Cerebellar cortex (tissue), 1 donor: ENCODE results near the gene KMT2A.
"Not testable (repeated sequence)": the region's sequence is repeated elsewhere in the genome, so short reads cannot be mapped to it uniquely, and the experiment has no call there.

Experiments
- DNase-seq: peaks from one replicate; pipeline ENCODE4 v3.0.0-alpha.2; 2015; ENCODE audit warnings: low spot score

Gene KMT2A

DNA sequence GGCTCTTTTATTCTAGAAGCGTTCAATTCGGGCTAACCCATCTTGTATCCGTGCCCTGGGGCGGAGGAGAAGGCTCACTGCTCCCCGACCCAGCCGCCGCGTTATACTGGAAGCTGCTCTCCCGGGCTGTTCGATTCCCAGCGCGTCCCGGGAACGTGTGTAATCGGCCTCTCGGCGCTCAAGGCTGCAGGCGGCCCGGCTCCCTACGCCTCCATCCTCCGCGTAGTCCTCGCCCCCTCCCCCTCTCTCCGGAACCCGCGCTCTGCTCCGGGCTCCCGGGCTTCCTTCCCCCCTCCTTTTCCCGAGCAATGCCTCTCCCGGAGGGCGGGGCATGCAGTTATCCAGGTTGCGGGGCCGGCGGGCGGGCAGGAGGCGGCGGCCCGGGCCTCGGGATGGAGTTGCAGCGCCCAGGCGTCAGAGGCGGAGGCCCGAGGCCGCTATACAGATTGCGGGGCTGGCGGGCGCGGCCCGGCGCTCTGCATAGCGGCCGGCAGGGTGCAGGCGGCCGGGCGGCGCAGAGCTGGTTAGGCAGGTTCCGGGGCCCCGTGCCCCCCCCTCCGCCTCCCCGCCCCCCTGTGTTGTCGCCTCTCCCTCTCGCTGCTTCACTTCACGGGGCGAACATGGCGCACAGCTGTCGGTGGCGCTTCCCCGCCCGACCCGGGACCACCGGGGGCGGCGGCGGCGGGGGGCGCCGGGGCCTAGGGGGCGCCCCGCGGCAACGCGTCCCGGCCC, at the start of gene KMT2A:
KMT2A (plus strand) TSS at position 600 of the 732 bp plus-strand sequence; CDS start at position 621, 21 bp downstream.
- peak; percentile 97 for DNase-seq

DNA sequence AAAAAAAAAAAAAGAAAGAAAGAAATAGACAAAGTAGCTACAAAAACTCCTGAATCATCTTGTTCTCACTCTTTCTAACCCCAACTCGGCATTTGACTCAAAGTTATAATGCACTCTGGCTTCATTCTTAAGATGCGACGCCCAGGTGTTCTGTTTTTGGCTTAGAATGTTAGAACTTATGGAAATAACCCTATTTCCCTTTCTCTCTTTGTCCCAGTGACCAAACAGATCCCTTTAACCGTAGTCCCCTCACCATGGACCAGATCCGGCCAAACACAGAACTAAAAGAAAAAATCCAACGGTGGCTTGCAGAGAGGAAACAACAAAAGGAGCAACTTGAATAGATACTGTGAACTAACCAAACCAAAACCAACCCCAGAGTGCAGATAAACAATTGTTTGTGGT, 40.2 kb upstream of the KMT2A start:
- DNase-seq: no peak

DNA sequence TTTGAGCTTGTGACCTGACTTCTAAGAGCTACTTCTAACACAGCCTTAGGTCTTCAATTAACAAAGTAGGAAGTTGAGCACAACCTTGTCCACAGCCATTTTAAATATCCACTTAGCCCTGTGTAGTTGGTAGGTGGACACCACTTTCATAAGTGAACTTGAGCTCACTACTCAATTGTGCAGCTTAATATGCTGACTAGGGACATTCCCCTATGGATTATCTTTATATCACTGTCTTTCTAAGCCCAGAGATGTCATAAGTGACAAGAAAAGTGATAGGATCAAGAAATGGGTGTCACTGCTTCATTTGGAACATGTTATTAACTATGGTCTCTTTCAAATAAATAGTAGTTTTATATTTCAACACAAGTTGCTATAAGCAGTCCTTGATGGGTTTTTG, 38.8 kb upstream of the KMT2A start:
- no peak for DNase-seq

DNA sequence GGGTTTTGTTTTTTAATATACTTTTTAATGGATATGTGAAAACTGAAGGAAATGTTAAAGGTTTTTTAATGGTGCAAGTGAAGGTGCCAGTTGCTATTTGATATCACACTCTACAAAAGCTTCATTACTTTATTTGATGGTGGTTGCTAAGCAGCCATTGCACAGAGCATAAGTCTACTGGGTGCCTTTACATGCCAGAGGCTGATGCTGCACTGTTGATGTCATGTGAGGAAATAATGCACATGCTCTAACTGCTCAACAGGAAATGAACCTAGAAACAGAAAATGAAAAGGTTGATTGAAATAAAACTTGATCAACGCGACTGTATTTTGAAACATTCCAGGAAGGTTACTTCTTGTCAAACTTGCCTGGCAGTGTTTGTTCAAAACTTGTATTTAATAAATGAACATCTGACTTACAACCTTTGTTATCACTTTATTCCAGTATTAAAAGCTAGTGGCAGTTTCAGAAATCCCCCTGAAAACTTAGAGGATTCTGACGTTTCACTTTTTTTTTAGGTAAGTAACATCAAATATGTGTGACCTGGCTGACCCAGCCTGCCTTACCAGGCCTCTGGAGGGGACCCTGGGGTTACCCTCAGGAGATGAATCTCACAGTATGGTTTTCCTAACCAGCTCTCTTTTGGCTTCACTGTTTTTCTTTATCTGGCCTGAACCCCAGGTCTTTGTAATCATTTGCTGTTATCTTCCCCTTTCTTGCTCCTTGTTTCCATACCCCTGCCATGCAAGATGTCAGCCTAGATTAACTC, 37.3 kb upstream of the KMT2A start:
- DNase-seq: no peak

DNA sequence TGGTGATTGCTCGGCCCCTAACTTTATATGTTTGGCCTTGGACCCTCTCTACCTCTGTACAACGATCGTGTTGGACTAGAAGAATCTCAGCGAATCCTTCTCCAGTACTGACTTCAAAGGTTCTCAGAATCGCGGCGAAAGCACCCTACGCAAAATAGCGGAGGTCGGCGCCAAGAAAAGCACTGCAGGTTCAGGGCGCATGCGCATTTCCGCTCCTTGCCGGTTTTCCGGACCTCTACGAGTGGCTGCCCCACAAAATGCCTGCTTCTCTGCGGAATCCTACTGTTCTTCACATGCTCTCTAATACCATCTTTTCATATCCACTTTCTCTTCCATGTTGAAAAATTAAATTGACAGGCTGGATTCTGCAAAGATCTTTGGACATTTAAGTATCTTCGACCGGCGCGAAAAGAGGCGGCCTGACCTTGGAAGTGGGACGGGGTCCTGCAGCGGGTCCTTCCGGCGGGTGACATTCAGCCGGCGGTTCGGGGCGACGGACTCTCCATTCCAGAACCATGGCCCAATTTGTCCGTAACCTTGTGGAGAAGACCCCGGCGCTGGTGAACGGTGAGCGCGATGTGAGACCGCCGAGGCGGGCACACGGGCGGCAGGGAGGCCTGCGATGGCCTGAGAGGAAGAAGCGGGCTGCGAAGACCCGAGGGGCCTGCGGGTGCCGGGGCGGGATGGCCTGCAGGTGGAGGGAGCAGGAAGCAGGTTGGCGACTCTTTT, 35.0 kb upstream of the KMT2A start, which contains the start of gene ATP5MG:
ATP5MG (plus strand) TSS at position 456 of the 729 bp plus-strand sequence; CDS start at position 516, 60 bp downstream.
- DNase-seq: peak; percentile 94

DNA sequence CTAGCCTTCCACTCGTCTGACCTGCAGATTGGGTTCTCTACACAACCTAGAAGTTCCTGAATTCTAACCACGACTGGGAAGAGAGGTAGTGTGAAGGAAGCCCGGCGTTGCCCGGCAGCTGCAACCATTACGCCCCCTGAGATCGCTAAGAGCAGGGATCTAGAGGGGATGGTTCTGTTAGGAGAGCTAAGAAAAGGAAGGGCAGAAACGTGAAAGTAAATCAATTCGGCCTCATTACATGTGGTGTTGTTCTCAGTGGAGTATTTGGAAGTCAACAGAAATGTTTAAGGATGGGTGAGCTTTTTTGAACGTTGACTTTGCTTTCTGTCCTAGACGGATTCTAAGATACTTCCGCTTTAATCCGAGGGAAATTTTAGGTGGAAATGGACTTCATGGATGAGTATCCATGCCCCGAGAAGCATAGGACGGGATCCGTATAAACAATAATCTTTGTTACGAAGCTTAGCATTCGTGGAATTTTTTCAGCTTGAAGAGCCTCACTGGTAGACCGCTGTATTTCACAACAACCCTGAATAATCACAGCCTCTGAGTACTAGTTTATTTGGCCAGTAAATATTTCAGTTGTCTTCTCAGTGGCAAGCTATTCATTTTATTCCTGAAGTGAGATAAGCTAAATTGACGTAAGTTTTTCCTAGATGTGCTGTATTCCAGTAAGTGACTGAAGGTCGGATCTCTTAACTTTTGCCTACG, 34.3 kb upstream of the KMT2A start:
- no peak for DNase-seq

DNA sequence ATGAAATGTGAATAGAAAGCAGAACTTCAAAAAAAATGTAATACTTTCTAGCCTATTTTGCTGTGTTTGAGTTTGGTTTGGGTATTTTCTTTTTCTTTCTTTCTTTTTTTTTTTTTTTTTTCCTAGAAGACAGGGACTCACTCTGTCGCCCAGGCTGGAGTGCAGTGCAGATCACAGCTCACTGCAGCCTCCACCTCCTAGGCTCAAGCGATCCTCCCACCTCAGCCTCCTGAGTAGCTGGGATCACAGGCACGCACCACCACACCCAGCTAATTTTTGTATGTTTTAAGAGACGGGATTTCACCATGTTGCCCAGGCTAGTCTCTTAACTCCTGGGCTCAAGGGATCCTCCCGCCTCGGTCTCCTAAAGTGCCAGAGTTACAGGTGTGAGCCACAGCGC, 33.7 kb upstream of the KMT2A start:
- not testable (repeated sequence) for DNase-seq

DNA sequence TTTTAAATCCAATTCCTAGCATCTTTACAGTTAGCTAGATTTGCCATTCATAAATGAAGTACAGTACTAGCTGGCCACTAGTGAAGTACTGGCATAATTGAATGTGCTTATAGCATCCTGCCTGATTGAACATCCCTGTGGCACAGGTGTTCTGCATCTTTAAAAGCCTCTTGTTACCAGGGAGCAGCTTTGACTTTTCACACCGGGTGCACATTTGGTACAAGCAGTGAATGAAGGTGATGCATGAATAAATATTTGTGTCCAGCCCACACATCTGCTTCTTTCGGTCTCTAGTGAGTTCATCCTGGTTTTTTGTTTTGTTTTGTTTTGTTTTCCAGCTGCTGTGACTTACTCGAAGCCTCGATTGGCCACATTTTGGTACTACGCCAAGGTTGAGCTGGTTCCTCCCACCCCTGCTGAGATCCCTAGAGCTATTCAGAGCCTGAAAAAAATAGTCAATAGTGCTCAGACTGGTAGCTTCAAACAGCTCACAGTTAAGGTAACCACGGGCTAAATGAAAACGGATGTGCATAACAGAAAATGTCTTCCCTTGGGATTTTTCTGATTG, 29.6 kb upstream of the KMT2A start:
- no peak for DNase-seq

DNA sequence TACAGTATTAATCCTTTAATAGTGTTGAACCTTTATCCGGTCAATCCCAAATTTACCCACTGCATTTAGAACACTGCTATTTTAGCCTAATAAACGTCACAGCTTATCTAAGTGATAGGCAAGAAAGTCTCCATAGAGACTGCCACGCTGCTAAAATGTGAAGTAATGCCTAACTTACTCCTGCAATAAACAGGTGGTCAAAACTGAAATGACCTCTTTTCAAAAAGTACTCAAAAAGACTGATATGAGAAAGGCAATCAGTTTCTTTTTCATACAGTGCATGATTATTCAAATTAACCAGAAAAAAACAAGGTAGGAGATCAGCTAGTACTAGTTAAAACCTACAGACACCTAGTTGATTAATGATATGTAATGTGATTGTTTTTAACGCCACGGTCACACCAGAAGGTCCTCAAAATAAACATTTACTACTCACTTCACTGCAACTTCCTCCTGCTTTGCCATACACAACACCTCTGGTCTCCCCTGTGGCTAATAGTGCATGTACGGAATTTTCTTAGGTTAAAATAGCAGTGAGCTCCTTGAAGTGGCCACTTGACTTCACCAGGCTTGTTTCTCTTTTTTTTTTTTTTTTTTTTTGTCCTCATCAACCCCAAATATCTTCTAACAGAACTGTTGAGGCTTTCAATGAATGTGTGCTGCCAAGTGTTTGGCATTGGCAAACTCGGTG, 26.1 kb upstream of the KMT2A start:
- no peak for DNase-seq

DNA sequence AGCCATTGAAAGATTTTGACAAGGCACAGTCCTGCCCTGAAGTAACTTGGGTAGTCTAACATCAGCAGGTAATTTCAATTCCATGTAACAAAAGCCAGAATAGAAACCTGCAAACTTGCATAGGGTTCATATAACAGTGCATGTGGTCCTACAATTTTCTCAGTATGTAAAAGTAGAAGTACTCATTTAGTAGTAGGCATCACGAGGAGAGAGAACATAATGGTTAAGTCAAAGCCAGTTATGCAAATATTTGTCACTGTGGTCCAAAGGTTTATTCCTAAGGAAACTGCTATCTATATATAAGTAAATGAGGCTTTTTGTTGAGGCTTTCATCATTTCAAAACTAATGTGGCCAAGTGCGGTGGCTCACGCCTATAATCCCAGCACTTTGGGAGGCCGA, 24.8 kb upstream of the KMT2A start:
- DNase-seq: no peak

DNA sequence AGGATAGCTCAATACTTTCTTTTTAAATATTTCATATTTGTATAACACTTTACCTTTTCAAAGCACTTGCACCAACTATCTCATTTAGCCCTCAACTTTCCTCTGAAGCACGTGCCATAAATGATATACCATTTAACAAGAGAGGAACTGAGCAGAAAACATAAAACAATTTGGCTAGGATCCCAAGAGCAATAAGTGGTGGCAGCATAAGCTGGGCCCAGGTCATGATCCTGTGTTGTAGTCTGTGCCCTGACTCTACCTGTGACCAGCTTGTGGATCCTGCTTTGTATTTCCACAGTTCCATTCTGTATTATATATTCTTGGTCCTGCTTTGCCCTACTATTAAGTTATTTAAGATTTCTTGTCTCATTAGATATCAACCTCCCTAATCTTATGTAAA, 23.4 kb upstream of the KMT2A start:
- no peak for DNase-seq

DNA sequence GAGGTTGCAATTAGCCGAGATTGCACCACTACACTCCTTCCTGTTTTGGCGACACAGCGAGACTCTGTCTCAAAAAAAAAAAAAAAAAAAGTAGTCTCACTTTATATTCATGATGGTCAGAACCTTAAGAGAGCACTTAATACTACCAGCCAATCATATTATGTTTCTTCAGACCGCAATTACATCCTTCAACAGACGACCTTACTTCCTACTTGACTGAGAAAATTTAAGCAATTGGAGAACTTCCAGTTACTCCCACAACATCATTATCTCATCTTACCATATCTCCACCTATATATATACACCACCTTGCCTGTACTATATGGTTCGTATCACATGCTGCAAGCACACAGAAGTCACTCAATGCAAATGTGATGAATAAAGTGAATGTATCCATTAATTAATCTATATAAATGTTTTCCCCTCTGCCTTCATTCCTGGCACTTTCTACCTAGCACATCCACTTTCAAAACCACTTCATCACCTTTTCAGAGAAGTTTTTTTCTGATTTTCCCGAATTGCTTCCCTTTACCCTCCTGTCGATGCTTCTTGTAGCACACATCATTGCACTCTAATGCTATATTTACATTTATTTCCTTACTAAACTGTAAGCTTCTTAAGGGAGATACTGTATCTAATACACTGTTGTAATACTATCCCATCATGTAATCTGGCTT, 21.1 kb upstream of the KMT2A start:
- DNase-seq: no peak

DNA sequence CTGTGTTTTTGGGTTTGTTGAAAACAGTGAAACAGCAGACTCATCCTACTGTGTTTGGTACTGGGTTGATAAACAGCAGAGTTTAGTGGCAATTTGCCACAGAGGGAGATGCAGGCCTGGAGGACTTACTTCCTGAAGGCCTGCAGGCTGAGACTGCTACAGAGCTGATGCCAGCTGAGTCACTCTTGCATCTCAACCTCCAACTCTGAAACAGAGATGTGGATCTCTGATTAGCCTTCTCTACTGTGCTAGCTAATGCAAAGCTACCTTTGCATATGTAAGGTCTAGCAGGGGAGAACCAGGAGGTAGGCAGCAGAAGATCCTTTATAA, 20.6 kb upstream of the KMT2A start:
- DNase-seq: peak; percentile 41

DNA sequence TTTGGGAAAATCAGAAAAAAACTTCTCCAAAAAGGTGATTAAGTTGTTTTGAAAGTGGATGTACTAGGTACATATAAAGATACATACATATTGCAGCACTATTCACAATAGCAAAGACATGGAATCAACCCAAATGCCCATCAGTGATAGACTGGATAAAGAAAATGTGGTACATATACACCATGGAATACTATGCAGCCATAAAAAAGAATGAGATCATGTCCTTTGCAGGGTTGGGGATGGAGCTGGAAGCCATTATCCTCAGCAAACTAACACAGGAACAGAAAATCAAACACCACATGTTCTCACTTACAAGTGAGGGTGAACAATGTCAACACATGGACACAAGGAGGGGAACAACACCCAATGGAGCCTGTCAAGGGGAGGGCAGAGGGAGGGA, 19.4 kb upstream of the KMT2A start:
- DNase-seq: not testable (repeated sequence)

DNA sequence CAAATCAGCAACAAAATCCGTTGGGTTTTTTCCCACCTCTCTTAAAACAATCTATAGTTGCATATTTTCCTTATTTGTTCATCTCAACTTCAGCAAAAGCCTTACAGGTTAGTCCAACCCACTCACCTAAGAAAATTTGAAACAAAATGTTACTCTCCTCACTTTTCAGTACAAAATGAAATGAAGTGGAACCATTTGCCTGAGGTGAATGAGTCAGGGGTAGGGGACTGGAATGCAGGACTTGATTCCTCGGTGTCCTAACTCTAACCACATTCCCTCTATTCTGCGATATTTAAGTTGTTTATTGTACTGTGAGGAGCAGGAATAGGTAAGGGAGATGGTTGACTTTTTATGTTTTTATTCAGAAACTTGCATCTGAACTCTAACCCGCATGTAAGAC, 18.5 kb upstream of the KMT2A start:
- DNase-seq: no peak

DNA sequence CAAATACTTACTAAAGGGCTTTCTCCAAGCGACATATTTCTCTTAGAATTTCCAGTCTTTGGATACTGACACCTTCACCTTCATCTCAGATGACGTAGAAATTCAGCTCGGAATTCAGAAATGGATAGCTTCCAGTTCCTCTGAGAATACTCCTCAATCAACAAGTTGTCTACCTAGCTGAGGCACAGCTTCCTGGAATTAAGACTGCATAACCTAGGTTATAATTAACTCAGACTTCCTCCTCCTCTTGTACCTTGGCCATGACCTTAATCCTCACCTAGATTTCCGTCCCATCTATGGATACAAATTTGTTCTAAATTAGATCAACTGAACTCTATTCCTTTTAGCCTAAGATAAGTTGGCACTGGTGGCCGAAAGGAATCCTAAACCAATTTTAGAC, 17.5 kb upstream of the KMT2A start:
- DNase-seq: no peak

DNA sequence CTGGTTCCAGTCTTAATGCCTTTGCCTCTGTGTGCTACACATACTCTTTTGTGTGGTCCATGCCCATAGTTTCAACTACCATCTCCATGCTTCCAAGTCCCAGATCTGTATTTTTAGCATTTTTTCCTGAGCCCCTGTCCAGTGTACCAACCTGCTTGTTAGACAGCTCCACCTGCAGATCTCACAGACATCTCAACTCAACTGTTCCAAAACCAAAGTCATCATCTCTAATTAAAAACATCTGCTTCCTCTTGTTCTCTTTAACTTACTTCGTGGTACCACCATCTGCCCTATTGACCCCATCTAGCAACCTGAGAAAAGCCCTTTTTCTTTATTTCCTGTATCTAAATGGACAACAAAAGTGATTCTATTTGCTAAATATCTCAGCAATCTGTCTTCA, 8.6 kb upstream of the KMT2A start:
- DNase-seq: no peak

DNA sequence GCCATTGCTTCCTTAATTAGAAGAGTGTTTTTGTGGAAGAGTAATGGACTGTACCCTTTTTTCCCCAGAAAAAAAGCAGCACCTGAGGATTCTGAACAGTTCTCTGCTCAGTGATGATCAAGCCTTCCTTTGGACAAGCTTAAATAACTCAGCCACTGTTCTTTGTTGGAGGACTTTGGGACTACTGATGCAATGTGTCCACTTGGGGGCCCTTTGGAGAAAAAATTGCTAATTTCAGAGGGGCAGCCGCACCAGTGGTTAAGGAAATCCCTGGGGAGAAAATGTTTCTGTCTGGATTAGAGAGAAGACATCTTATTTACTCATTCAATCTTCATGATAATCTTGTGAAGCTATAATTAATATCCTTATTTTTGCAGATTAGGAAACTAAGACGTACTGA, 5.3 kb upstream of the KMT2A start:
- DNase-seq: no peak

DNA sequence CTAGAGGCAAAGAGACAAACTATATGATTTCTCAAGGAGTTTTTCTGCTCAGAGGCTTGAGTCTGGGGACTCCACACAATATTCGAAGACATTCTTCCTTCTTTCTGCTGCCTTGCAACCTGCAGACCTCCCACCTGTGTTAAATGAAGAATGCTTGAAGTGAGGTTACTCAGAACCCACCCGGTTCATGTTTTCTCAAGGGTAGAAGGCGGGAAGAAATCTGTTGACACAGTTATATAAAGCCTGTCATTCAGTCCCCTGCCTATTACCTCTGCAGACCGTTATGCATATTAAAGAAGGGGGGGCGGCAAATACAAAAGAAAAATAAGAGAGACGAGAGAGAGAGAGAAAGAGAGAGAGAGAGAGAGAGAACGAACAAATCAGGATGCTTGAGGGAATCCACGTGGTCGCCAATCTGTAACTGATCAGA, 2.2 kb upstream of the KMT2A start:
- no peak for DNase-seq

DNA sequence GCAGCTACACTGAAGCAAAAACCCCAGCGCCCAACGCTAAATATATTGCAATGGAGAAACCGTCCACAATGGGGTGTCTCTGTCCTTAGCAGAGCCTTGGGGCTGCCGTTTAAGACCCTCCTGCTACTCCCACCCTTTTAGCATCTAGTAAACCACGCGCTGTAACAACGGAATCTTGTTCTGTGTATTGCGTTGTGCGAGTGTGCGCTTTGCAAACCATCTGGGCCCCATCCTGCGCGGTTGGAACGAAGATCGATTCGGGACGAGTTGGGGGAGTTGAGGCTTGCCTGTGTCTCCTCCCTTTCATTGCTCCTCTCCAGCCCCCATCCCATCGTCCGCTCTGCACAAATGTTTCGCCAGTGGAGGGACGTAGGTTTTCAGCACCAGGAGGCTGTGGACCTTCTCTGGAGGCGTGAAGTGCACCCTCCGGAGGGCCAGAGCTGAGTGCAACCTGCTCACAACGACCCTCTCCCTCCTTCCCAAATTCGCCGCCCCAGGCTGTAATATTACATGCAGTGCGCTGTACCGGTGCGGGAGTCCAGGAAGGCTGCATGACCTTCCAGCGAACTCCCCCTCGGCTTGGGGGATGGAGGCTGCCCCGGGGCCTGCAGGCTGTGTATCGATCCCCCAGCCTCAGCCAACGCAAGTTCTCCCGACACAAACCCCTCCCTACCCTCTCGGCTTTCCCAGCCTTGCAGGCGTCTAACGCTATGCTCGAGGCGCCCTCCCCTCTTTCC, 1.6 kb upstream of the KMT2A start:
- DNase-seq: peak; percentile 82
